GM20431 (cell line): ENCODE results near the gene CDC123.
"Not testable (repeated sequence)": the region's sequence is repeated elsewhere in the genome, so short reads cannot be mapped to it uniquely, and the experiment has no call there.

Experiments
- in situ Hi-C: fragments of 300-500 bp; cut with MseI, MboI; formaldehyde crosslinking; loops from one replicate; pipeline ENCODE4 v1.15.0; 2020; ENCODE audit warnings: low sequenced_read_pairs; ENCODE audit not compliant: unreplicated experiment

The CDC123 gene

GRCh38 chr10:12226438-12226837 is 30.4 kb downstream of the CDC123 start:
- in situ Hi-C loops: not testable (repeated sequence)

DNA sequence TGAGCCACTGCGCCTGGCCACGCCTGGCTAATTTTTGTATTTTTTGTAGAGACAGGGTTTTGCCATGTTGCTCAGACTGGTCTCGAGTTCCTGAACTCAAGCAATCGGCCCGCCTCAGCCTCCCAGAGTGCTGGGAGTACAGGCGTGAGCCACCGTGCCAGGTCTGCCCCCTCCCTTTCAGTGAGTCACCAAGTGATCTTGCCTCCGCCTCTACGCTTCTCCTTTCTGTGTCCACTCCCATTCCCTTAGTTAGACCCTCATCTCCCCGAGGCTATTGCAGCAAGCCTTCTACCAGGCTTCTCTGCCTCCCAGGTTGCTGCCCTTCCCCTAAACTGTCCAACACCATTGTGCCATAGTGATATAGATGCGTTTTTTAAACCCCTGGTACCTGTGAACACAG is 32.9 kb downstream of the CDC123 start:
- in situ Hi-C loops: no loop called here

DNA sequence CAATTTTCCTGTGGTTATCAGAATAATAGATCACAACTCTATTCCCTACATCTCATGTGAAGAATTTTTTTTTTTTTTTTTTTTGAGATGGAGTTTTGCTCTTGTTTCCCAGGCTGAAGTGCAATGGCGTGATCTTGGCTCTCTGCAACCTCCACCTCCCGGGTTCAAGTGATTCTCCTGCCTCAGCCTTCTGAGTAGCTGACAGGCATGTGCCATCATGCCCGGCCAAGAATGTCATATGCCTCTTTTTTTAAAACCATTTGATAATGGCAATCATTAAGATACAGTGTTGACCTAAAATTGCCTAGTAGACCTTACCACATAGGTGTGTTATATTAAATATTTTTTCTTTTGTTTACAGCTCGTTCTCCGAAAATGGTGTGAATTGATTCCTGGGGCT is 38.7 kb downstream of the CDC123 start:
- in situ Hi-C loops: not testable (repeated sequence)

GRCh38 chr10:12235116-12235694 is 39.2 kb downstream of the CDC123 start:
- in situ Hi-C loops: no loop called here

- in situ Hi-C loops: no loop called here
These were observed 39.8 kb downstream of the CDC123 start for GRCh38 chr10:12235796-12236195.

- in situ Hi-C loops: no loop called here
These were observed 41.6 kb downstream of the CDC123 start for GRCh38 chr10:12237265-12238220.

GRCh38 chr10:12238821-12239220 is 42.8 kb downstream of the CDC123 start:
- in situ Hi-C loops: no loop called here

- in situ Hi-C loops: no loop called here
These were observed 46.0 kb downstream of the CDC123 start for GRCh38 chr10:12241810-12242529.

DNA sequence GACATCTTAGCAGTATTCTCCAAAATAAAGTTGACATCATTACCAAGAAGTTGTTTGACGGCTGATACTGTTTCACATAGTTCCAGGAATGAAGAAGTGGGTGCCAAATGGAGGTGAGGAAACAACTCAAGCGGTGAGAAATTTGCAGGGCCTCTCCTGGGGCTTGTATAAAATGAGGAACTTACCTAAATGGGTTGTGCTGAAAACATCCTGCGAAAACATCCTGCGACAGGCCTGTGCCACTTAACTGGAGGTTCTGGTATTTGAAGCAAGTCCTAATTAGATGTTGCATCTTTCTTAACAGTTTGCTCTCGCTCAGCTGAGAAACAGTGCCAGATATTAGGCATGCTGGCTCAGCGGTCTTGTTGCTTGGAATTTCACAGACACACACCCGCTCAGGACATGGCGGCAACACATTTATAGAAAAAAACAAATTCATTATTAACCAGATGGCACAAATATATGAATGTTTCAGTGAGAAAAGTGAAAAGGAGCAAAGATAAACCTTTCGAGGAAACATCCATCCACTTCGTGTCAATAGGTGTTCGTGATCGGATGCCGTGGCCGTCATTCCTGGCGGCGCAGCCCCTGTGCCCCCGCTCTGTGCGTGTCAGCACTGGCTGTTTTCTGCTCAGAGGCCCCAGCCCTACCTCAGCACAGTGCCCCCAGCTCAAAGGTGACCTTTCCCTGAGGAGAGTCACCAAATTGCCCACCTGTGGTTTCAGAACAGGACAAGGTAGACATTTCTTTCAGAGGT is 48.1 kb downstream of the CDC123 start:
- in situ Hi-C loops: no loop called here

DNA sequence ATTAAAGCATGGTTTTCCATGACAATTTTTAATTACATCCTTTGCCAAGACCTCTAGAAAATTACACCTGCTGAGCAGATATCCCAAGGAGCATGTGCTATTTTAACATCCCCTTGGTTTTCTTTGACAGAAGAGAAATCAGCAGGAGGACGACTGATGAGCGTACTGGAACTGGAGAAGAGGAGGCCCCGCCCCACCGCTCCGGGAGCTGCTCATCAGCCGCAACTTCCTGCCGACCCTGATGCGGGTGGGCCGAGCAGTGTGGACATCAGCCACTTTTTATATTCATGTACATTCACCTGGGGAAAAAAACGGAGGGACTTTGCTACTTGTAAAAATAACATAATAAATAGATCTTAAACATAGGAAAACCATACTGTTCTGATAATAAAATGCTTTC is 54.2 kb downstream of the CDC123 start:
- in situ Hi-C loops: loop anchor here (10.0 to 25.0 kb wide), 3 partner anchors 212 to 655 kb away; no protein-coding TSS in a partner anchor

- in situ Hi-C loops: loop anchor here (10.0 to 25.0 kb wide), 3 partner anchors 212 to 654 kb away; no protein-coding TSS in a partner anchor
These were observed 54.7 kb downstream of the CDC123 start for GRCh38 chr10:12250702-12251101.

DNA sequence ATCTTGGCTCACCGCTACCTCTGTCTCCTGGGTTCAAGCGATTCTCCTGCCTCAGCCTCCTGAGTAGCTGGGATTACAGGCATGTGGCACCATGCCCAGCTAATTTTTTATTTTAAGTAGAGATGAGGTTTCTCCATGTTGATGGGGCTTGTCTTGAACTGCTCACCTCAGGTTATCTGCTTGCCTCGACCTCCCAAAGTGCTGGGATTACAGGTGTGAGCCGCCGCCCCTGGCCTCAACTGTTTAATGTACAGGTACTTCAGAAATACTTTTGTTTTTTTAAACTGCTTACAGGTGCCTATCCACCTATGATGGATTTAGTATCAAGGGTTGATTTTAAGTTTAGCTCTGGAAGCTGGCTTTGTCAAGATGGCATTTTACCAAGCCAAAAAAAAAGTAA is 55.6 kb downstream of the CDC123 start:
- in situ Hi-C loops: loop anchor here (10.0 to 25.0 kb wide), 3 partner anchors 211 to 653 kb away; no protein-coding TSS in a partner anchor

- in situ Hi-C loops: loop anchor here (10.0 to 25.0 kb wide), 3 partner anchors 209 to 652 kb away; no protein-coding TSS in a partner anchor
These were observed 57.0 kb downstream of the CDC123 start for GRCh38 chr10:12252882-12253546.

- in situ Hi-C loops: loop anchor here (10.0 to 25.0 kb wide), 3 partner anchors 207 to 650 kb away; no protein-coding TSS in a partner anchor
These were observed 59.1 kb downstream of the CDC123 start for GRCh38 chr10:12255048-12255447.

GRCh38 chr10:12259988-12260387 is 64.0 kb downstream of the CDC123 start:
- in situ Hi-C loops: loop anchor here (10.0 to 25.0 kb wide), 3 partner anchors 202 to 645 kb away; no protein-coding TSS in a partner anchor

GRCh38 chr10:12262278-12262981 is 66.4 kb downstream of the CDC123 start:
- in situ Hi-C loops: loop anchor here (25.0 kb wide), 2 partner anchors 200 to 400 kb away; no protein-coding TSS in a partner anchor

- in situ Hi-C loops: loop anchor here (25.0 kb wide), 2 partner anchors 198 to 398 kb away; no protein-coding TSS in a partner anchor
These were observed 68.4 kb downstream of the CDC123 start for GRCh38 chr10:12264204-12264940.
